ENCODE data around the gene ADAMTS16. TPM values are rescaled to one million over a fixed set of nuclear protein-coding genes. Genes with fewer than 3 reads are reported as not detected.

Gene ADAMTS16
- total and polyA plus RNA-seq, 2 experiments from 2014 or later, result 2.2 to 5.9 TPM

- H2AFZ ChIP-seq, result no peak overlapping the region
- no peak overlapping the region for H3K27ac ChIP-seq
- no peaks in the 10 kb centered on the region for H3K4me1 ChIP-seq (ENCODE audit: insufficient read depth)
- no peak overlapping the region for H3K4me3 ChIP-seq
- H3K27me3 ChIP-seq, result no peaks in the 10 kb centered on the region
- H3K4me2 ChIP-seq, result no peak overlapping the region
- no peak for DNase-seq (ENCODE audit: low spot score)
- H3K36me3 ChIP-seq (replicated peaks; ENCODE audit: insufficient read depth, low read depth), result no peaks in the 10 kb centered on the region
- H4K20me1 ChIP-seq (ENCODE audit: insufficient read depth, poor library complexity, severe bottlenecking), result no peaks in the 10 kb centered on the region
- no peaks in the 10 kb centered on the region for H3K9me2 ChIP-seq (replicated peaks; ENCODE audit: insufficient read depth)
- H3K9me3 ChIP-seq (ENCODE audit: low read depth), result no peaks in the 10 kb centered on the region
- TF ChIP-seq EZH2 (IDR thresholded peaks at IDR 0.05; ENCODE audit: borderline replicate concordance), result no peak
- TF ChIP-seq CTCF (IDR thresholded peaks at IDR 0.05; ENCODE audit: poor library complexity), result no peak
- TF ChIP-seq EZH2phosphoT487 (IDR thresholded peaks at IDR 0.05; ENCODE audit: low read depth, severe bottlenecking, unreplicated experiment), result no peak
- no peaks in the 10 kb centered on the region for H3K79me2 ChIP-seq
- 0% methylated on average over 1 of the region's 1 CpG for WGBS (ENCODE audit: low lambda C conversion rate, missing lambda C conversion rate)
Observed at GRCh38 chr5:5198815-5199214, 58.7 kb downstream of the ADAMTS16 start.

- H3K4me1 ChIP-seq (ENCODE audit: insufficient read depth), result no peaks in the 10 kb centered on the region
- H3K4me2 ChIP-seq, result no peak overlapping the region
- TF ChIP-seq EZH2 (IDR thresholded peaks at IDR 0.05; ENCODE audit: borderline replicate concordance), result no peak
- TF ChIP-seq EZH2phosphoT487 (IDR thresholded peaks at IDR 0.05; ENCODE audit: low read depth, severe bottlenecking, unreplicated experiment), result no peak
- TF ChIP-seq CTCF (IDR thresholded peaks at IDR 0.05; ENCODE audit: poor library complexity), result no peak
- H4K20me1 ChIP-seq (ENCODE audit: insufficient read depth, poor library complexity, severe bottlenecking), result no peaks in the 10 kb centered on the region
- H2AFZ ChIP-seq, result no peak overlapping the region
- no peaks in the 10 kb centered on the region for H3K36me3 ChIP-seq (replicated peaks; ENCODE audit: insufficient read depth, low read depth)
- no peaks in the 10 kb centered on the region for H3K9me2 ChIP-seq (replicated peaks; ENCODE audit: insufficient read depth)
- H3K27ac ChIP-seq, result no peak overlapping the region
- H3K9me3 ChIP-seq (ENCODE audit: low read depth), result no peaks in the 10 kb centered on the region
- H3K79me2 ChIP-seq, result no peaks in the 10 kb centered on the region
- H3K27me3 ChIP-seq, result no peaks in the 10 kb centered on the region
- DNase-seq (ENCODE audit: low spot score), result no peak
- 71% methylated on average over 6 of the region's 6 CpGs for WGBS (ENCODE audit: low lambda C conversion rate, missing lambda C conversion rate)
- no peak overlapping the region for H3K4me3 ChIP-seq
Observed at GRCh38 chr5:5199495-5199894, 59.4 kb downstream of the ADAMTS16 start.

- H3K9me2 ChIP-seq (replicated peaks; ENCODE audit: insufficient read depth), result no peaks in the 10 kb centered on the region
- H3K27me3 ChIP-seq, result no peaks in the 10 kb centered on the region
- H2AFZ ChIP-seq, result no peak overlapping the region
- H3K4me1 ChIP-seq (ENCODE audit: insufficient read depth), result no peaks in the 10 kb centered on the region
- H3K36me3 ChIP-seq (replicated peaks; ENCODE audit: insufficient read depth, low read depth), result no peaks in the 10 kb centered on the region
- DNase-seq (ENCODE audit: low spot score), result no peak
- WGBS (ENCODE audit: low lambda C conversion rate, missing lambda C conversion rate), result 76% methylated on average over 5 of the region's 5 CpGs
- no peak overlapping the region for H3K4me2 ChIP-seq
- TF ChIP-seq EZH2 (IDR thresholded peaks at IDR 0.05; ENCODE audit: borderline replicate concordance) (no peak), CTCF (IDR thresholded peaks at IDR 0.05; ENCODE audit: poor library complexity) (no peak), EZH2phosphoT487 (IDR thresholded peaks at IDR 0.05; ENCODE audit: low read depth, severe bottlenecking, unreplicated experiment) (no peak)
- H3K79me2 ChIP-seq, result no peaks in the 10 kb centered on the region
- H4K20me1 ChIP-seq (ENCODE audit: insufficient read depth, poor library complexity, severe bottlenecking), result no peaks in the 10 kb centered on the region
- H3K4me3 ChIP-seq, result no peak overlapping the region
- no peaks in the 10 kb centered on the region for H3K9me3 ChIP-seq (ENCODE audit: low read depth)
- no peak overlapping the region for H3K27ac ChIP-seq
Observed at GRCh38 chr5:5200133-5200532, 60.0 kb downstream of the ADAMTS16 start.

- Histone ChIP-seq H3K79me2 (no peaks in the 10 kb centered on the region), H3K4me2 (no peak overlapping the region), H3K36me3 (replicated peaks; ENCODE audit: insufficient read depth, low read depth) (no peaks in the 10 kb centered on the region), H3K9me2 (replicated peaks; ENCODE audit: insufficient read depth) (no peaks in the 10 kb centered on the region), H3K27ac (no peak overlapping the region), H3K9me3 (ENCODE audit: low read depth) (no peaks in the 10 kb centered on the region), H3K4me1 (ENCODE audit: insufficient read depth) (no peaks in the 10 kb centered on the region), H2AFZ (no peak overlapping the region), H3K4me3 (no peak overlapping the region), H3K27me3 (no peaks in the 10 kb centered on the region), H4K20me1 (ENCODE audit: insufficient read depth, poor library complexity, severe bottlenecking) (no peaks in the 10 kb centered on the region)
- no peak for DNase-seq (ENCODE audit: low spot score)
- 84% methylated on average over 2 of the region's 2 CpGs for WGBS (ENCODE audit: low lambda C conversion rate, missing lambda C conversion rate)
- TF ChIP-seq EZH2phosphoT487 (IDR thresholded peaks at IDR 0.05; ENCODE audit: low read depth, severe bottlenecking, unreplicated experiment) (no peak), CTCF (IDR thresholded peaks at IDR 0.05; ENCODE audit: poor library complexity) (no peak), EZH2 (IDR thresholded peaks at IDR 0.05; ENCODE audit: borderline replicate concordance) (no peak)
Observed at GRCh38 chr5:5202321-5202720, 62.2 kb downstream of the ADAMTS16 start.

Data from hepatocyte (in vitro differentiated cells).